NCI-H1092 (cell line): ENCODE results near the gene MANBA.

Source experiments
- DNase-seq: peaks from one replicate; lab custom pipeline; 2025; lab: John Stamatoyannopoulos, UW

The MANBA gene

GRCh38 chr4:102592256-102592655, 168.5 kb downstream of the MANBA start:
- DNase-seq, result no peak

- no peak for DNase-seq
Observed at GRCh38 chr4:102589743-102590142, 171.0 kb downstream of the MANBA start.

GRCh38 chr4:102586644-102587021, 174.1 kb downstream of the MANBA start:
- no peak for DNase-seq

GRCh38 chr4:102586002-102586643, 174.6 kb downstream of the MANBA start:
- no peak for DNase-seq

- DNase-seq, result no peak
Observed at GRCh38 chr4:102585329-102585728, 175.4 kb downstream of the MANBA start.

GRCh38 chr4:102584091-102584490, 176.7 kb downstream of the MANBA start:
- DNase-seq, result no peak
